22Rv1 (cell line): ENCODE data around the gene NCOR1.

Source experiments
- CTCF ChIP-seq: fragments of 450-650 bp; IDR thresholded peaks from 2 replicates; pipeline ENCODE4 v1.5.1; 2017; ENCODE audit warnings: mild to moderate bottlenecking
- ZFX ChIP-seq: fragments of 450-650 bp; IDR thresholded peaks from 2 replicates; pipeline ENCODE4 v1.6.1; 2017; ENCODE audit warnings: antibody characterized with exemption, borderline replicate concordance

- TF ChIP-seq CTCF = no peak
- no peak for TF ChIP-seq ZFX
Measured at GRCh38 chr17:16003841-16004240, 211.5 kb downstream of the NCOR1 start.
